Duodenal mucosa (tissue), 2 donors: Measurements from ENCODE around the gene ISM1.

Experiments
- H3K27ac ChIP-seq: one replicate; pipeline ENCODE4 v1.7.0; 2013; ENCODE audit warnings: low read depth, low read length
- H3K27me3 ChIP-seq, 2 donors: one replicate each; pipeline ENCODE4 v1.7.0; 2013; ENCODE audit warnings: low read length in 2 of 2, control low read depth in 1 of 2; ENCODE audit not compliant: insufficient read depth in 2 of 2, control insufficient read depth in 1 of 2
- H3K36me3 ChIP-seq, 2 donors: one replicate each; pipeline ENCODE4 v1.7.0; 2013; ENCODE audit warnings: low read length in 2 of 2, control low read depth in 1 of 2; ENCODE audit not compliant: insufficient read depth in 2 of 2, control insufficient read depth in 1 of 2
- H3K4me1 ChIP-seq, 2 donors: one replicate each; pipeline ENCODE4 v1.7.0; 2013; ENCODE audit warnings: low read length in 2 of 2, control low read depth in 1 of 2; ENCODE audit not compliant: insufficient read depth in 2 of 2, control insufficient read depth in 1 of 2
- H3K4me3 ChIP-seq, 2 donors: one replicate each; pipeline ENCODE4 v1.7.0; 2013; ENCODE audit warnings: low read length in 2 of 2, low read depth in 1 of 2
- H3K9ac ChIP-seq, 2 donors: one replicate each; pipeline ENCODE4 v1.7.0; 2013; ENCODE audit warnings: low read length in 2 of 2, low read depth in 1 of 2
- H3K9me3 ChIP-seq, 2 donors: one replicate each; pipeline ENCODE4 v1.7.0; 2013; ENCODE audit warnings: low read length in 2 of 2, control low read depth in 1 of 2; ENCODE audit not compliant: control insufficient read depth in 1 of 2

Gene ISM1

DNA sequence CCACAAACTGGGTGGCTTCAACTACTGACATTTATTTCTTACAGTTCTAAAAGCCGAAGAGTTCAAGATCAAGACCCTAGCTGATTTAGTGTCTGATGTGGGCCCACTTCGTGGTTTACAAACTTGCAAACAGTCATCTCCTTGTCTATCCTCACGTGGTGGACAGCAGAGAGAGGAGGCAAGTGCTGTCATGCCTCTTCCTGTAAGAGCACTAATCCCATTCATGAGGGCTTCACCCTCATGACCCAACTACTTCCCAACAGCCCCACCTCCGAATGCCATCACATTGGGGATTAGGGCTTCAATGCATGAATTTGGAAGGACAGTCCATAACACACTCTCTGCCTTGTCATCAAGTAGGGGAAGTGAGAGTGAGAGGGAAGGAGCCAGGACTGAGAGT is 15.6 kb upstream of the ISM1 start:
- no peaks in the 10 kb centered on the region for H3K9me3 ChIP-seq
- no peaks in the 10 kb centered on the region for H3K4me1 ChIP-seq
- H3K36me3 ChIP-seq, result no peaks in the 10 kb centered on the region
- H3K9ac ChIP-seq, result no peak overlapping the region
- no peak overlapping the region for H3K27ac ChIP-seq
- H3K4me3 ChIP-seq, result no peak overlapping the region
- no peaks in the 10 kb centered on the region for H3K27me3 ChIP-seq

DNA sequence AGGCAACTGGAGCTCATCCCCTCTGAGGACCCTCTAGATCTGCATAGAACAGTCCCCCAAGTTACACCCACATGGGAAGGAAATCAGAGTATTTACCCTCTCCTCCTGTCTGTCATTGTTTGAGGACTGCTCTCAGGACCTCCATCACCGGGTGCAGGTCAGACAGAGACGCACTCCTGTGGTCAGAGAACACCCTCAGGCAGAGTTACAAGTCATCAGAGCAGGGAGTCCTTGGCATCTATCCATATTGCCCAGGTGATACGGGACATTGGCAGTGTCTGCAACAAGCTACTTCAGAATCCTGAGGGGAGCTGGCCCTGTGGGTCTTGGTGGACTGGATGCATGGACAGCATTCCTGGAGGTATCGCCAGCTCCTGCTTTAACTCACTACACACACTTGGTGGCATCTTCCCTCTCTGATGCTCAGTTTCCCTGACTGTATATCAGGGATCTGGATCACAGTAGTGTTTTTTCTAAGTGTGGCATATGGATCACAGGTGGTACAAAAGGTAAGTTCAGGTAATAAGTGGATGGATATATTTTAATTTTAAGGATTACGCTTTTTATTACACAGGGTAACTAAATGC is 15.1 kb upstream of the ISM1 start:
- Histone ChIP-seq H3K4me1 (no peaks in the 10 kb centered on the region), H3K36me3 (no peaks in the 10 kb centered on the region), H3K4me3 (no peak overlapping the region), H3K27ac (no peak overlapping the region), H3K9ac (no peak overlapping the region), H3K27me3 (no peaks in the 10 kb centered on the region), H3K9me3 (no peaks in the 10 kb centered on the region)

DNA sequence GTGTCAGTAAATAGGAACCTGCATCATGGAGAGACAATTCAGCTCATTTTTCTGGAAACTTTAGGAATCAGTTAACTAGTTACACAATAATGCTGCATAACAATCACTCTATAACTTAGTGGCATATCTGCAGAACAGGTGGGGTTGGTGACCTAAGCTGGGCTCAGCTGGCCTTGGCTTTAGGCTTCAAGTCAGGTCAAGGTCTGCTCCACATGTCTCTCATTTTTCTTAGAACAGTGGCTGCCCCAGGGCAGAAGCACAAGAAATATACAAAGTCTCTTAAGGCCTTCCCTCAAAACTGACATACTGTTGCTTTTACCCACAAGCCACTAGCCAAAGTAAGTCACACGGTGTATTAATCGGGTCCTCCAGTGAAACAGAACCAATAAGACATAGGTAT is 14.1 kb upstream of the ISM1 start:
- no peaks in the 10 kb centered on the region for H3K9me3 ChIP-seq
- no peak overlapping the region for H3K27ac ChIP-seq
- H3K27me3 ChIP-seq, result peaks cover 0 to 4% of the 10 kb centered on the region in 2 donors
- H3K4me3 ChIP-seq, result no peak overlapping the region
- no peaks in the 10 kb centered on the region for H3K36me3 ChIP-seq
- H3K9ac ChIP-seq, result no peak overlapping the region
- H3K4me1 ChIP-seq, result no peaks in the 10 kb centered on the region

DNA sequence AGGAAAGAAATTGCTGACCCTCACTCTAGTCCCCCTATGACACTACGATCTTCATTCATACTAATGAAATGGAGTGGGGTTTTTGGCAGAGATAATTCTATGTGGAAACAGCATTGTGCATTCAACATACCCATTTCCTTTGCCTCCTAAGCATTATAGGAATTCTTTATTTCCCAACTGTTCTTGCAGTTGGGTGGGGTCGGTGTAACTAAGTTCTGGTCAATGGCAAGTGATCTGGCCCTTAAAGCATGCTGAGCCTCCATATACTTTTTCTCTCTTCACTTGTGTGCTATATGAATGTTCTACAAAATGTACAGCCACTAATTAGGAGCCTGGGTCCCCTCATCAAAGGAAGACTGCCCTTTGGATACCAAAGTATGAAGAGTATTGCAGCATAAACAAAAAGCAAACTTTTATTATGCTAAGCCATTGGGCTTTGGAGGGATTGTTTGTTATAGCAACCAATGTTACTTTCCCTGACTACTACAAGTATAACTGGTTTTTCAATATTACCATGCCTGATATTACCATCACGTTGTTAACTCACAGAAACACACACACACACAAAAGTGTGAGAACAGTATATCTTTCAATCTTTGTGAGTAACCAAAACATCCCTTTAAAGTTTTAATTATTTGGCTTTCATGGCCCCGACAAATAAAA is 9.0 kb upstream of the ISM1 start:
- no peaks in the 10 kb centered on the region for H3K36me3 ChIP-seq
- H3K27ac ChIP-seq, result no peak overlapping the region
- no peaks in the 10 kb centered on the region for H3K4me1 ChIP-seq
- no peak overlapping the region for H3K4me3 ChIP-seq
- peaks cover 13 to 17% of the 10 kb centered on the region in 2 donors for H3K27me3 ChIP-seq
- no peaks in the 10 kb centered on the region for H3K9me3 ChIP-seq
- no peak overlapping the region for H3K9ac ChIP-seq

DNA sequence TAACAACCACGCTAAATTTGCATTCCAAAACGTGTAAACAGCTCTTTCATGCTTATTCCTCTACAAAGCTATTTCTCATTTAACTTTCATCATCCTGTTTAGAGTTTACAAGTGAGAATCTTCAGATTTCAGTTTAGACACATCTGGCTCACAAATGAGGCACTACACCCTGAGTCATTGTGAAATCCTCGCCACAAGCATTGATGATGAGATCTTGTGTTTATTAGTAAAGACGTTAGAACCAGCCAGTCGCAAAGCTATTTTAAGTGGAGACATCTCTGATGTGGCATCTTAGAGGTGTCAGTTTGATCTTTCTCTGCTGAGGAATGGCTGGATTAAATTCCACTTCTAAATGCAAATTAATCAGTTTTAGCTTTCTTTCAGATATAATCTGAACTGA is 8.3 kb upstream of the ISM1 start:
- no peak overlapping the region for H3K27ac ChIP-seq
- no peak overlapping the region for H3K9ac ChIP-seq
- H3K9me3 ChIP-seq, result no peaks in the 10 kb centered on the region
- H3K36me3 ChIP-seq, result no peaks in the 10 kb centered on the region
- peaks cover 17 to 22% of the 10 kb centered on the region in 2 donors for H3K27me3 ChIP-seq
- no peaks in the 10 kb centered on the region for H3K4me1 ChIP-seq
- no peak overlapping the region for H3K4me3 ChIP-seq

DNA sequence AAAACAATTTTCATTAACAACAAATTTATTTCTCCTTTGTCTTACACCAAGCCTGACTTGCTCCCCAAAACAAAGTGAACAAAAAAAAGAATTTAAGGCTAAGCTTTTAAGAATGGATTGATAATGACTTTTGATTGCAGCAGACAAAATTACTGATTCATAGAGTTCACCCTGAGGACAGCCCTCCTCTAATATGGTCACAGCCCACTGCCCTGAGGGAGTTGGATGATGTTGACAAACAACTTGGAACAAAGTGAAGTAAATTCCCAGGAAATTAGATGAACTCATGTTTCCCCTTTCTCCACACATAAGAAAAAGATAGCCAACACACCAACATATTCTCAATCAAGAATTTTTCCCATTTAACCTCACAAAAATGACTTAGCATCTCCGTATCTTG is 7.7 kb upstream of the ISM1 start:
- Histone ChIP-seq H3K27ac (no peak overlapping the region), H3K9me3 (no peaks in the 10 kb centered on the region), H3K27me3 (peaks cover 17 to 26% of the 10 kb centered on the region in 2 donors), H3K4me1 (no peaks in the 10 kb centered on the region), H3K9ac (no peak overlapping the region), H3K36me3 (no peaks in the 10 kb centered on the region), H3K4me3 (no peak overlapping the region)

DNA sequence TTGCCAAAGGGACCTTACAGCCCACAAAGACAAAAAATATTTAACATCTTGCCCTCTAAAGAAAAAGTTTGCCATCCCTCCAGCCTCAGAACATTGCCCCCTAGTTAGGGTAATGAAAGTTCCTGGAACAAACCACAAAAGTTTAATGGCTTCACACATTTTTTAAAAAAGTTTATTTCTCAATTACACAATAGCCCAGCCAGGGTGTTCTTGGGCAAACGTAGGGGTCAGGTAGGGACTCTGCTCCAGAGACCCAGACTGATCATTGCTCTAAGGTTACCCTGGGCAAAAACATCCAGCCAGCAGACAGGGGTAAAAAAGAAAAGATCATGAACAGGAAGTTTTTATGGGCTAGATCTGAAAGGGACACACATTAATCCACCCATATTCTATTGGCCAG is 4.5 kb upstream of the ISM1 start:
- H3K9me3 ChIP-seq, result no peaks in the 10 kb centered on the region
- no peak overlapping the region for H3K4me3 ChIP-seq
- no peak overlapping the region for H3K27ac ChIP-seq
- peaks cover 8 to 9% of the 10 kb centered on the region in 2 donors for H3K4me1 ChIP-seq
- H3K36me3 ChIP-seq, result no peaks in the 10 kb centered on the region
- no peak overlapping the region for H3K9ac ChIP-seq
- peaks cover 36 to 51% of the 10 kb centered on the region in 2 donors for H3K27me3 ChIP-seq

DNA sequence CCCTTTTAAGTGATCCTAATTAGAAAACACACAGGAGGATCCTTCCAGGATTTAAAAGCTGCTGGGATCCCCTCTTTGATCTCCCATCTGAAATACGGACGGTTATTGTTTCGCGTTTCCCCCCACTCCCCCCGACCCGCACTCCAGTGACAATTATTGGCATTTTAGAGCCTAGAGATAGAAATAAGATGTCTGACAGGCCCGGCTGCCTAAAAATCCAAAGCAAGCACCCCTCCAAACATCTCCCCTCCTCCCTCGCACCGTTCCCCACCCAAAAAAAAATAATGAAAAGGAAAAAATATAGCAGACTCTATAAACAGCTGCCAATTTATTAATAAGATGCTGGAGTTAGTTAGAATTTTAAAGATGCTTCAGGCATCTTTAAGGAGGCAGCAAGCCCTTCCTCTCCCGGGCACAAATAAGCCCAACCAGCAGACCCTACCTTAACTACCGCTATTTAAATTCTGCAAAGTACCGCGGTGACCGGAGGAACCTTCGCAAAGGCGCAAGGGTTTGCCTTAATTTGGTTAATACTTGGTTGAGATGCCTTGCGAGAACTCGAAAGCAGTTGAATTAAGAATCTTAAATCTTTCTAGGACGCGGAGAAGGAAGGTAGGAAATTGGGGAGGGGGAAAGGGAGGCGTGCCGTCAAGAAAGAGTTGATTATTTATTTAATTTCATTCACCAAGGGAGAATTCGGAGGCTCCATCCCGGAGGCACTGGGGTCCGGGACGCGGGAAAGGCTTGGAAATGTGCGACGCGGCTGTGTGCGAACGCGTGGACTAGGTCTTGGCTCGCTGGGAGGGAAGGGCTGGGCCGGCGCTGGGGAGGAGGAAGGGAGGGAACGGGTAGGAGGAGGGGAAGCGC is 1.5 kb upstream of the ISM1 start:
- no peaks in the 10 kb centered on the region for H3K9me3 ChIP-seq
- peaks cover 12 to 16% of the 10 kb centered on the region in 2 donors for H3K4me1 ChIP-seq
- no peak overlapping the region for H3K9ac ChIP-seq
- H3K27me3 ChIP-seq, result peaks cover 54 to 63% of the 10 kb centered on the region in 2 donors
- no peak overlapping the region for H3K27ac ChIP-seq
- H3K36me3 ChIP-seq, result no peaks in the 10 kb centered on the region
- peak overlapping the region in 1 of 2 donors; percentile 64 for H3K4me3 ChIP-seq

DNA sequence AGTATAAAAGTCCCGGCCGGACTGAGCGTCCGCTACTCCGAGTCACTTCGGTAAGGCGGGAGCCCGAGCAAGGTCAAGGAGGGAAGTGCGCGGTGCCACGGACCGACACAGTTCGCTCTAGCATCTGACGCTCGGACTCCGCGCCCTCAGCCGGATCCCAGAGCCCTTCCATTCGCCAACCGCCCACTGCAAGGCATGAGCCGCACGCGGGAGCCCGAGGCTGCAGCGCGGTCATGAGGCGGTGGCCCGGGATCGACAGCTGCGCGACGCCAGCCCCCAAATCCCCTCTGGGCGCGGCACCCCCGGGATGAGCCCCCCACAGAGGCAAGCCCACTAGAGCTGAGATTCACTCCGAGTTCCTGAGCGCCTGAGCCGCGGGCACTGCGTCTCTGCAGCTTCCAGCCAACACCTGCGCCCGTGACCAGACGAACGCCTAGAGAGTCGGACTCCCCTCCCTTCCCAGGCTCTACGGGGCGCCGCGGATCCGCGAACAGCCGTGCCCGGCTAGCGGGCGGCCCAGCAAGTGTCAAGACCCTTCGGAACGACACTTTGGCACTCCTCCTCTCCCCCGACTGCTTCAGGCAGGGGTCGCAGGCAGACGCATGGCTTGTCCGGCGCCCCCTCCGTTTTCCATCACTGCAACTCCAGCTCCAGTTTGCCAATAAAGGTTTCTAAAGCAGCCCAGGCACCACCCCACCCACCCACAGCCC is 725 bp upstream of the ISM1 start:
- Histone ChIP-seq H3K4me3 (peak overlapping the region; percentile 35 to 64), H3K27me3 (peaks cover 54 to 62% of the 10 kb centered on the region in 2 donors), H3K9ac (no peak overlapping the region), H3K4me1 (peaks cover 12 to 16% of the 10 kb centered on the region in 2 donors), H3K9me3 (no peaks in the 10 kb centered on the region), H3K36me3 (no peaks in the 10 kb centered on the region), H3K27ac (no peak overlapping the region)

DNA sequence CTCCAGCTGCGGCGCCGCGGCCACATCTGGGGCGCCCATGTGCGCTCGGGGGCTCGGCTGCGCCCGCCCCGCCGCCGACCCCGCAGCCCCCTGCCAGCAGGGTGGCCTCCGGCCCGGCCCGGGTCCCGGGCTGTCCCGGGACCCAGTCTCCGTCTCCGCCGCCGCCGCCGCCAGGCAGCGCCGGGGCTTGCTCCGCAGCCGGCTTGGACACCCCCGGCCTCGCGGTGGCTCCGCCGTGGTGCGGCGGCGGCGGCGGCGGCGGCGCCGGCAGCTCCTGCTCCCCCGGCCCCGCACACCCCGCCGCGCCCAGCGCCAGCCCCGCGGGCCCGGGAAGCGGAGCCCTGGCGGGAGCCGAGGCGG is 219 bp downstream of the ISM1 start:
- Histone ChIP-seq H3K36me3 (no peaks in the 10 kb centered on the region), H3K9ac (no peak overlapping the region), H3K4me3 (peak overlapping the region in 1 of 2 donors; percentile 64), H3K27ac (no peak overlapping the region), H3K9me3 (no peaks in the 10 kb centered on the region), H3K27me3 (peaks cover 46 to 57% of the 10 kb centered on the region in 2 donors), H3K4me1 (peaks cover 12 to 16% of the 10 kb centered on the region in 2 donors)
